ENCODE data around the gene NSMF. TPM values are rescaled to one million over a fixed set of nuclear protein-coding genes. Genes with fewer than 3 reads are reported as not detected.

NSMF gene
- polyA plus RNA-seq, 1 experiment, result 35.7 TPM

DNA sequence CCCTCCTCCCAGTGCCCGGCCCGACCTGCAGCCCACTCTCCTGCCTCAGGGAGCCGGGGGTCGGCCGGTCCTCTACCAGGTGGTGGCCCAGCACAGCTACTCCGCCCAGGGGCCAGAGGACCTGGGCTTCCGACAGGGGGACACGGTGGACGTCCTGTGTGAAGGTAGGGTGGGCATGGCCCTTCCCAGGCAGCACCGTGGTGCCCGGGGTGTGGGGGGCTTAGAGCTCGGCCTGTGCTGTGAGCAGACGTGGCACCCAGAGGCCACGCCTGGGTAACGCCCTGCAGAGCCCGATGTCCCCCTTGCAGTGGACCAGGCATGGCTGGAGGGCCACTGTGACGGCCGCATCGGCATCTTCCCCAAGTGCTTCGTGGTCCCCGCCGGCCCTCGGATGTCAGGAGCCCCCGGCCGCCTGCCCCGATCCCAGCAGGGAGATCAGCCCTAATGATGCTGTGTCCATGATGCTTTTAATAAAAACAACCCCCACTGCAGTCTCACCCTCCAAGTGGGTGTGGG, 25.2 kb downstream of the NSMF start:
- POLR2A ChIA-PET, result no interaction called here
- no peak for DNase-seq (ENCODE audit: low read depth)
- no peaks in the 10 kb centered on the region for H3K27me3 ChIP-seq (ENCODE audit: control insufficient read depth, insufficient read depth, low read length)
- H3K36me3 ChIP-seq (ENCODE audit: control insufficient read depth, insufficient read depth, low read length), result no peaks in the 10 kb centered on the region
- H3K4me3 ChIP-seq (ENCODE audit: low read depth, low read length), result no peak overlapping the region
- TF ChIP-seq, protein P1, sequence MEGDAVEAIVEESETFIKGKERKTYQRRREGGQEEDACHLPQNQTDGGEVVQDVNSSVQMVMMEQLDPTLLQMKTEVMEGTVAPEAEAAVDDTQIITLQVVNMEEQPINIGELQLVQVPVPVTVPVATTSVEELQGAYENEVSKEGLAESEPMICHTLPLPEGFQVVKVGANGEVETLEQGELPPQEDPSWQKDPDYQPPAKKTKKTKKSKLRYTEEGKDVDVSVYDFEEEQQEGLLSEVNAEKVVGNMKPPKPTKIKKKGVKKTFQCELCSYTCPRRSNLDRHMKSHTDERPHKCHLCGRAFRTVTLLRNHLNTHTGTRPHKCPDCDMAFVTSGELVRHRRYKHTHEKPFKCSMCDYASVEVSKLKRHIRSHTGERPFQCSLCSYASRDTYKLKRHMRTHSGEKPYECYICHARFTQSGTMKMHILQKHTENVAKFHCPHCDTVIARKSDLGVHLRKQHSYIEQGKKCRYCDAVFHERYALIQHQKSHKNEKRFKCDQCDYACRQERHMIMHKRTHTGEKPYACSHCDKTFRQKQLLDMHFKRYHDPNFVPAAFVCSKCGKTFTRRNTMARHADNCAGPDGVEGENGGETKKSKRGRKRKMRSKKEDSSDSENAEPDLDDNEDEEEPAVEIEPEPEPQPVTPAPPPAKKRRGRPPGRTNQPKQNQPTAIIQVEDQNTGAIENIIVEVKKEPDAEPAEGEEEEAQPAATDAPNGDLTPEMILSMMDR (IDR thresholded peaks at IDR 0.05; ENCODE audit: insufficient read depth, low read depth, low read length), result no peak
- CTCF ChIA-PET, result interaction anchor here (1.1 to 2.3 kb wide), 3 partner anchors 10 to 146 kb away, joined by 3 to 12 read pairs (median 7); partner anchors contain the start of genes EXD3 and NOXA1

DNA sequence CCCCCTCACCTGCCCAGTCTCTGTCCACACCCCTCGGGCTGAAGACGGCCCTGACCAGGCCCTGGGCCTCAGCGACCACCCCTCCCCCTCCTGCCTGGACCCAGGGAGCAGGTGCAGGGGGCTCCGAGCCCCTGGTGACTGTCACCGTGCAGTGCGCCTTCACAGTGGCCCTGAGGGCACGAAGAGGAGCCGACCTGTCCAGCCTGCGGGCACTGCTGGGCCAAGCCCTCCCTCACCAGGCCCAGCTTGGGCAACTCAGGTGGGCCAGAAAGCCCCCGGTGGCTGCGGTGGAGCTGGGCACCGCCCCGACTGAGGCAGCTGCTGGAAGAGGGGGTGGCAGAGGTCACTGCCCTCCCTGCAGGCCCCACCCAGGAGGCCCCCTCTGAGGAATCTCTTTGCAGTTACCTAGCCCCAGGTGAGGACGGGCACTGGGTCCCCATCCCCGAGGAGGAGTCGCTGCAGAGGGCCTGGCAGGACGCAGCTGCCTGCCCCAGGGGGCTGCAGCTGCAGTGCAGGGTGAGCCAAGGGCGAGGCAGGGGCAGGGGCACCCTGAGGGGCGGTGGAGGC, 25.7 kb downstream of the NSMF start:
- TF ChIP-seq, protein P1 (IDR thresholded peaks at IDR 0.05; ENCODE audit: insufficient read depth, low read depth, low read length), result no peak
- no peak for DNase-seq (ENCODE audit: low read depth)
- no peaks in the 10 kb centered on the region for H3K36me3 ChIP-seq (ENCODE audit: control insufficient read depth, insufficient read depth, low read length)
- H3K4me3 ChIP-seq (ENCODE audit: low read depth, low read length), result no peak overlapping the region
- POLR2A ChIA-PET, result no interaction called here
- CTCF ChIA-PET, result interaction anchor here (1.1 to 2.3 kb wide), 3 partner anchors 10 to 146 kb away, joined by 3 to 12 read pairs (median 7); partner anchors contain the start of genes EXD3 and NOXA1
- no peaks in the 10 kb centered on the region for H3K27me3 ChIP-seq (ENCODE audit: control insufficient read depth, insufficient read depth, low read length)

DNA sequence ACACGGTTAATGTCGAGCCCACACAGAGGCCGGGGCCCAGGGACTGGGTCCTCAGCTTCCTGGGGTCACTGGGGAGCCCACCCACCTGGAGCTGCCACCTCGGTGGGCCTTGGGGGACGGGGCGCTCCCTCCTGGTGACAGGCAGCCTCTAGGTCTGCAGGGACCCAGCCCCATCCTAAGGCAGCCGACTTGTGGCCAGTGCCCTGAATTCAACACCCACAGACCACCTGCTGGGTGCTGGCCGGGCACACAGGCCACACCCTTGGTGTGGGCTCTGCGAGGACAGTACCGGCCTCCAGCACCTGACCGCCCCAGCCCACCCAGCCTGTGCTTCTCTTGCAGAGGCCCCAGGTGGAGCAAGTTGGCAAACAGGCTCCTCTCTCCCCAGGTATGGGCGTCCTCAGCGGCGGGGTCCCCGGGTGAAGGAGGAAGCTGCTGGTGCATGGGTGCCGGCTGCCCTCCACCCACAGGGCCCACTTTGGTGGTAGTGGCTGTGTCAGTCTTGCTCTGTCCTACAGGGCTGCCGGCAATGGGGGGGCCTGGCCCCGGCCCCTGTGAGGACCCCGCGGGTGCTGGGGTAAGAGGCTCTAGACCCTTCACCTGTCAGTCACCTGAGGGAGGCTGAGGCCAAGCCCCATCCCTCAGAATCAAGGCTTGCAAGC, 26.3 kb downstream of the NSMF start:
- ChIA-PET POLR2A (no interaction called here), CTCF (interaction anchor here (1.1 to 2.3 kb wide), 3 partner anchors 9 to 178 kb away, joined by 3 to 12 read pairs (median 7); partner anchors contain the start of genes EXD3, NELFB and NOXA1)
- no peaks in the 10 kb centered on the region for H3K36me3 ChIP-seq (ENCODE audit: control insufficient read depth, insufficient read depth, low read length)
- no peak overlapping the region for H3K4me3 ChIP-seq (ENCODE audit: low read depth, low read length)
- no peaks in the 10 kb centered on the region for H3K27me3 ChIP-seq (ENCODE audit: control insufficient read depth, insufficient read depth, low read length)
- DNase-seq (ENCODE audit: low read depth), result no peak
- TF ChIP-seq, protein P1 (IDR thresholded peaks at IDR 0.05; ENCODE audit: insufficient read depth, low read depth, low read length), result no peak

DNA sequence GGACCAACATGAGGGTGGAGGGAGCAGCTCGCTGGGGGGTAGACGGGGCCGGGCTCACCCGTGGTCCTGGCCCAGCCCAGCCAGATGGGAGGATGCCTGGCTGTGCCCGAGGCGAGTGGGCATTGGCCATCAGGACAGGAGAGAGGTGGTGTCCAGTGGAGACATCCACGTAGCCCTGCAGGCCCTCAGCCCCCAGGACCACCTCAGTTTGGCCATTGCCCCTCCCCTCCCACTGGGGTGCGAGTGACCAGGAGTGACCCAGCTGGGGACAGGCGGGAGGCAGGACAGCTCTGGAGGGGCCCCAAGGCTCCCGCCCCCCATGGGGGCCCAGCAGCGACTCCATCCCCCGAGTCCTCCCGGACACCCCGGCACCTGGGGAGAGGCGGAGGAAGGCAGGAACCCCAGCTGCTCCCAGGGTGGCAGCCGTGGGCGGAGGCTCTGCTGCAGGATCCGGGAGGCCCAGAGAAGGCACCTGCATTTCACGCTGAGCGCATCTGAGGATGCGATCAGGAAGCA, 27.7 kb downstream of the NSMF start:
- TF ChIP-seq, protein P1 (IDR thresholded peaks at IDR 0.05; ENCODE audit: insufficient read depth, low read depth, low read length), result no peak
- ChIA-PET CTCF (interaction anchor here (1.8 to 2.1 kb wide), 2 partner anchors 8 to 15 kb away, joined by 6 to 8 read pairs; partner anchors contain the start of genes EXD3 and NOXA1), POLR2A (no interaction called here)
- no peaks in the 10 kb centered on the region for H3K36me3 ChIP-seq (ENCODE audit: control insufficient read depth, insufficient read depth, low read length)
- no peak overlapping the region for H3K4me3 ChIP-seq (ENCODE audit: low read depth, low read length)
- no peak for DNase-seq (ENCODE audit: low read depth)
- no peaks in the 10 kb centered on the region for H3K27me3 ChIP-seq (ENCODE audit: control insufficient read depth, insufficient read depth, low read length)
